Head of caudate nucleus (tissue), 42 donors: ENCODE results near the gene CIB2.
A peak's percentile ranks its signal among the peaks of the same experiment; 100 is the strongest.

Experiments
- DNase-seq, 42 donors: peaks; one replicate each; pipeline versions ENCODE4 v3.0.0 to v3.0.0-alpha.2; 2020 to 2021; ENCODE audit warnings: mixed read lengths in 7 of 42
- intact Hi-C: fragments of 100-400 bp; cut with DNase I; formaldehyde crosslinking; loops from one replicate; pipeline ENCODE4 v1.15.0; 2022

The CIB2 gene

GRCh38 chr15:78059110-78059839, 72.0 kb downstream of the CIB2 start:
- DNase-seq = no peak
- intact Hi-C loops = no loop called here

GRCh38 chr15:78058401-78058935, 72.8 kb downstream of the CIB2 start:
- intact Hi-C loops = no loop called here
- DNase-seq = no peak

GRCh38 chr15:78057803-78058202, 73.4 kb downstream of the CIB2 start:
- no peak for DNase-seq
- intact Hi-C loops = no loop called here

GRCh38 chr15:78056714-78057269, 74.5 kb downstream of the CIB2 start:
- intact Hi-C loops = no loop called here
- peak in 5 of 42 donors; percentile 24 to 45 (median 31) for DNase-seq

GRCh38 chr15:78055919-78056713, 75.1 kb downstream of the CIB2 start:
- intact Hi-C loops = no loop called here
- peak in 1 of 42 donors; percentile 42 for DNase-seq

GRCh38 chr15:78054966-78055365, 76.3 kb downstream of the CIB2 start:
- DNase-seq = no peak
- intact Hi-C loops = no loop called here
